Osteocyte (in vitro differentiated cells): ENCODE measurements around the gene PLEKHN1. TPM values are rescaled to one million over a fixed set of nuclear protein-coding genes. Genes with fewer than 3 reads are reported as not detected.

Experiments
- DNase-seq: peaks from one replicate; pipeline ENCODE4 v3.0.0; 2021; ENCODE audit warnings: mixed read lengths; ENCODE audit not compliant: unreplicated experiment; ENCODE audit errors: extremely low spot score
- H3K27ac Mint-ChIP-seq: one replicate; pipeline ENCODE4 v1.8.0; 2021; ENCODE audit warnings: mild to moderate bottlenecking, mixed read lengths; ENCODE audit not compliant: unreplicated experiment
- H3K27me3 Mint-ChIP-seq: one replicate; pipeline ENCODE4 v1.8.0; 2021; ENCODE audit warnings: mixed read lengths; ENCODE audit not compliant: unreplicated experiment
- H3K36me3 Mint-ChIP-seq: one replicate; pipeline ENCODE4 v1.8.0; 2021; ENCODE audit warnings: mixed read lengths; ENCODE audit not compliant: unreplicated experiment
- H3K4me1 Mint-ChIP-seq: one replicate; pipeline ENCODE4 v1.8.0; 2021; ENCODE audit warnings: mixed read lengths; ENCODE audit not compliant: unreplicated experiment
- H3K4me3 Mint-ChIP-seq: one replicate; pipeline ENCODE4 v1.8.0; 2021; ENCODE audit warnings: mild to moderate bottlenecking, moderate library complexity, mixed read lengths; ENCODE audit not compliant: unreplicated experiment
- H3K9me3 Mint-ChIP-seq: one replicate; pipeline ENCODE4 v1.8.0; 2021; ENCODE audit warnings: mixed read lengths; ENCODE audit not compliant: unreplicated experiment
- CTCF ChIP-seq: fragments of 200-600 bp; sonication (generic); IDR thresholded peaks from 2 replicates; pipeline ENCODE4 v1.5.0; 2021; ENCODE audit warnings: antibody characterized with exemption, mild to moderate bottlenecking, moderate library complexity
- total RNA-seq: library from RNA; stranded (reverse); gene quantifications from 2 replicates; pipeline ENCODE4 v1.2.1, GENCODE V29; 2021

Gene PLEKHN1
- total RNA-seq, 1 donor from 2014 or later = 0.21 TPM

GRCh38 chr1:963301-963651 is 3.0 kb upstream of the PLEKHN1 start:
- Mint-ChIP-seq H3K4me1 (peaks cover 3% of the 10 kb centered on the region), H3K36me3 (peaks cover 2% of the 10 kb centered on the region), H3K9me3 (no peaks in the 10 kb centered on the region), H3K27me3 (no peaks in the 10 kb centered on the region), H3K4me3 (no peak overlapping the region), H3K27ac (no peak overlapping the region)
- no peak for TF ChIP-seq CTCF
- DNase-seq = no peak

GRCh38 chr1:963746-964525 is 2.3 kb upstream of the PLEKHN1 start:
- no peaks in the 10 kb centered on the region for H3K9me3 Mint-ChIP-seq

GRCh38 chr1:964691-965525 is 1.4 kb upstream of the PLEKHN1 start:
- Mint-ChIP-seq H3K27me3 (no peaks in the 10 kb centered on the region), H3K36me3 (peaks cover 2% of the 10 kb centered on the region), H3K4me3 (no peak overlapping the region), H3K4me1 (no peaks in the 10 kb centered on the region), H3K9me3 (no peaks in the 10 kb centered on the region), H3K27ac (no peak overlapping the region)
- DNase-seq = no peak
- no peak for TF ChIP-seq CTCF

More at GRCh38 chr1:963746-964525, 2.3 kb upstream of the PLEKHN1 start:
- no peak for DNase-seq
- H3K27me3 Mint-ChIP-seq = no peaks in the 10 kb centered on the region
- H3K27ac Mint-ChIP-seq = no peak overlapping the region
- TF ChIP-seq CTCF = no peak
- peaks cover 2% of the 10 kb centered on the region for H3K36me3 Mint-ChIP-seq
- H3K4me3 Mint-ChIP-seq = no peak overlapping the region
- no peaks in the 10 kb centered on the region for H3K4me1 Mint-ChIP-seq

GRCh38 chr1:965526-966134 is 652 bp upstream of the PLEKHN1 start:
- TF ChIP-seq CTCF = no peak
- no peaks in the 10 kb centered on the region for H3K9me3 Mint-ChIP-seq
- no peak overlapping the region for H3K27ac Mint-ChIP-seq
- H3K36me3 Mint-ChIP-seq = peaks cover 2% of the 10 kb centered on the region
- H3K4me1 Mint-ChIP-seq = no peaks in the 10 kb centered on the region
- no peaks in the 10 kb centered on the region for H3K27me3 Mint-ChIP-seq
- DNase-seq = no peak
- H3K4me3 Mint-ChIP-seq = no peak overlapping the region
